Liver (tissue), 9 donors: ENCODE data around the gene CST9. TPM values are rescaled to one million over a fixed set of nuclear protein-coding genes. Genes with fewer than 3 reads are reported as not detected.

Experiments
- DNase-seq: peaks from one replicate; pipeline ENCODE4 v3.0.0-alpha.2; 2017; ENCODE audit warnings: low spot score
- H3K27ac ChIP-seq, 2 donors: one replicate each; pipeline ENCODE4 v1.7.0; 2013; ENCODE audit warnings: inconsistent platforms in 2 of 2, low read length in 2 of 2, control low read depth in 1 of 2, low read depth in 1 of 2, mild to moderate bottlenecking in 1 of 2
- H3K27me3 ChIP-seq, 4 donors: one replicate each; pipeline versions ENCODE4 v1.6.1 to v1.7.0; 2013; ENCODE audit warnings: low read length in 3 of 4, inconsistent platforms in 1 of 4, mild to moderate bottlenecking in 1 of 4, moderate library complexity in 1 of 4; ENCODE audit not compliant: control insufficient read depth in 4 of 4, insufficient read depth in 4 of 4
- H3K36me3 ChIP-seq, 4 donors: one replicate each; pipeline versions ENCODE4 v1.6.1 to v1.7.0; 2013; ENCODE audit warnings: low read length in 3 of 4, mild to moderate bottlenecking in 3 of 4, low read depth in 1 of 4, moderate library complexity in 1 of 4; ENCODE audit not compliant: control insufficient read depth in 4 of 4, insufficient read depth in 3 of 4
- H3K4me1 ChIP-seq, 4 donors: one replicate each; pipeline versions ENCODE4 v1.6.1 to v1.7.0; 2013; ENCODE audit warnings: low read length in 3 of 4, mild to moderate bottlenecking in 3 of 4, moderate library complexity in 1 of 4; ENCODE audit not compliant: control insufficient read depth in 4 of 4, insufficient read depth in 4 of 4
- H3K4me3 ChIP-seq, 3 donors: one replicate each; pipeline versions ENCODE4 v1.6.1 to v1.7.0; 2013; ENCODE audit warnings: low read length in 3 of 3, control low read depth in 1 of 3, low read depth in 1 of 3, mild to moderate bottlenecking in 1 of 3
- H3K9ac ChIP-seq, 2 donors: one replicate each; pipeline ENCODE4 v1.7.0; 2013; ENCODE audit warnings: low read length in 2 of 2, mild to moderate bottlenecking in 2 of 2, moderate library complexity in 2 of 2, control low read depth in 1 of 2, low read depth in 1 of 2
- H3K9me3 ChIP-seq, 4 donors: one replicate each; pipeline versions ENCODE4 v1.6.1 to v1.7.0; 2013; ENCODE audit warnings: low read length in 3 of 4; ENCODE audit not compliant: control insufficient read depth in 4 of 4
- EGR1 ChIP-seq, 2 donors: IDR thresholded peaks; 2 replicates each; pipeline ENCODE4 v1.6.1; 2016 to 2018; ENCODE audit warnings: antibody characterized with exemption in 2 of 2, low read depth in 2 of 2
- FOXA1 ChIP-seq: IDR thresholded peaks from 2 replicates; pipeline ENCODE4 v1.6.1; 2016; ENCODE audit warnings: antibody characterized with exemption
- HNF4A ChIP-seq, 2 donors: conservative IDR thresholded peaks; 2 replicates each; pipeline ENCODE4 v1.6.1; 2016; ENCODE audit warnings: antibody characterized with exemption in 2 of 2, mild to moderate bottlenecking in 2 of 2
- HNF4G ChIP-seq: IDR thresholded peaks from 2 replicates; pipeline ENCODE4 v1.6.1; 2016; ENCODE audit warnings: antibody characterized with exemption
- NR2F2 ChIP-seq: IDR thresholded peaks from 2 replicates; pipeline ENCODE4 v1.6.1; 2016; ENCODE audit warnings: antibody characterized with exemption
- RAD21 ChIP-seq, 2 donors: IDR thresholded peaks; 2 replicates each; pipeline ENCODE4 v1.6.1; 2016; ENCODE audit warnings: antibody characterized with exemption in 2 of 2, mild to moderate bottlenecking in 2 of 2
- REST ChIP-seq: IDR thresholded peaks from 2 replicates; pipeline ENCODE4 v1.6.1; 2016; ENCODE audit warnings: antibody characterized with exemption, mild to moderate bottlenecking
- RXRA ChIP-seq, 2 donors: IDR thresholded peaks; 2 replicates each; pipeline ENCODE4 v1.6.1; 2017 to 2018; ENCODE audit warnings: antibody characterized with exemption in 2 of 2, mild to moderate bottlenecking in 1 of 2
- TAF1 ChIP-seq: conservative IDR thresholded peaks from 2 replicates; pipeline ENCODE4 v1.6.1; 2016; ENCODE audit warnings: antibody characterized with exemption, mild to moderate bottlenecking
- YY1 ChIP-seq: IDR thresholded peaks from 2 replicates; pipeline ENCODE4 v1.6.1; 2016; ENCODE audit warnings: antibody characterized with exemption, mild to moderate bottlenecking
- WGBS: extraction: QIAGEN DNeasy Blood & Tissue Kit; methylation state at CpG from one replicate; pipeline ENCODE4 v1.1.7; 2013; 5-methylcytosine and 5-hydroxymethylcytosine counted together
- polyA plus RNA-seq, 2 donors: library from polyadenylated mRNA; stranded (reverse) in 1 of 2; unstranded in 1 of 2; fragments of 200-250 nt in 1 of 2; fragments of >200 nt in 1 of 2; fragmentation: Nextera tagmentation in 1 of 2; extraction: Ambion mirVana in 1 of 2; gene quantifications; one replicate each; pipeline versions ENCODE4 v1.2.1 to v1.2.3, GENCODE V29; 2013 to 2015
- total RNA-seq, 2 donors: library from RNA; depleted of rRNA; stranded (reverse); fragments of >200 nt; gene quantifications; one replicate each; pipeline ENCODE4 v1.2.3, GENCODE V29; 2014
- TF ChIP-seq, protein P1 (sequence below): fragments of 150-350 bp; IDR thresholded peaks from 2 replicates; pipeline ENCODE4 v1.5.1; 2017; ENCODE audit warnings: improper control_type of control experiment, low read depth, low read length; ENCODE audit not compliant: missing input control
- TF ChIP-seq, protein P2 (sequence below): IDR thresholded peaks from 2 replicates; pipeline ENCODE4 v1.6.1; 2016; ENCODE audit warnings: antibody characterized with exemption
- donor health status: healthy.
- donor health status: healthy.
- donor health status: healthy.
- donor health status: healthy.
- donor health status: healthy.

CST9 gene
- total and polyA plus RNA-seq, 4 donors: not detected

DNA sequence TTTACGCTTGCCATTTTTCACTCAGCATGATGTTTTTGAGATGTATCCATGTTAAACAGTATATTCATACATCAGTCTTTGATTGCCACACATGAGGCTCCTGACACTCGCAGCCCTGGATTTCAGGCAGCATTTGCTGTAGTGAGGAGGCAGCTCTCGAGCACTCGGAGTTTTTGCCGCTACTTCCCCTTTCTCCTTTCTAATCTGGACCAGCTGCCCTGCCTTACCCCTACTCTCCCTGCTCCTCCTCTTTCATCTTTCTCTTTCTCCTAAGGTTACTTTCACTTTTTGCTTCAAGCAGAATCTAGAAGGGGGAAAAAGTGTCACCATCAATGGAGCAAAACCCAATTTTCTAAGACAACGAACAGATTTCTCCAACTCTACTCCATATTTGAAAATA is 37.9 kb upstream of the CST9 start:
- peaks cover 0 to 1% (median 0%) of the 10 kb centered on the region in 4 donors for H3K36me3 ChIP-seq
- H3K4me3 ChIP-seq: no peak overlapping the region
- H3K9me3 ChIP-seq: no peaks in the 10 kb centered on the region
- TF ChIP-seq YY1 (no peak), EGR1 (IDR thresholded peaks at IDR 0.05; ENCODE audit: low read depth in 2 of 2) (no peak), TAF1 (no peak), HNF4A (conservative IDR thresholded peaks at IDR 0.05) (no peak), HNF4G (no peak), NR2F2 (no peak), REST (no peak)
- TF ChIP-seq, protein P1, sequence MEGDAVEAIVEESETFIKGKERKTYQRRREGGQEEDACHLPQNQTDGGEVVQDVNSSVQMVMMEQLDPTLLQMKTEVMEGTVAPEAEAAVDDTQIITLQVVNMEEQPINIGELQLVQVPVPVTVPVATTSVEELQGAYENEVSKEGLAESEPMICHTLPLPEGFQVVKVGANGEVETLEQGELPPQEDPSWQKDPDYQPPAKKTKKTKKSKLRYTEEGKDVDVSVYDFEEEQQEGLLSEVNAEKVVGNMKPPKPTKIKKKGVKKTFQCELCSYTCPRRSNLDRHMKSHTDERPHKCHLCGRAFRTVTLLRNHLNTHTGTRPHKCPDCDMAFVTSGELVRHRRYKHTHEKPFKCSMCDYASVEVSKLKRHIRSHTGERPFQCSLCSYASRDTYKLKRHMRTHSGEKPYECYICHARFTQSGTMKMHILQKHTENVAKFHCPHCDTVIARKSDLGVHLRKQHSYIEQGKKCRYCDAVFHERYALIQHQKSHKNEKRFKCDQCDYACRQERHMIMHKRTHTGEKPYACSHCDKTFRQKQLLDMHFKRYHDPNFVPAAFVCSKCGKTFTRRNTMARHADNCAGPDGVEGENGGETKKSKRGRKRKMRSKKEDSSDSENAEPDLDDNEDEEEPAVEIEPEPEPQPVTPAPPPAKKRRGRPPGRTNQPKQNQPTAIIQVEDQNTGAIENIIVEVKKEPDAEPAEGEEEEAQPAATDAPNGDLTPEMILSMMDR: no peak
- TF ChIP-seq, protein P2, sequence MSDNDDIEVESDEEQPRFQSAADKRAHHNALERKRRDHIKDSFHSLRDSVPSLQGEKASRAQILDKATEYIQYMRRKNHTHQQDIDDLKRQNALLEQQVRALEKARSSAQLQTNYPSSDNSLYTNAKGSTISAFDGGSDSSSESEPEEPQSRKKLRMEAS: no peak
- 82% methylated on average over 6 of the region's 6 CpGs for WGBS
- H3K9ac ChIP-seq: no peak overlapping the region
- no peak overlapping the region for H3K27ac ChIP-seq
- DNase-seq: no peak
- peaks cover 0 to 4% (median 1%) of the 10 kb centered on the region in 4 donors for H3K4me1 ChIP-seq
- H3K27me3 ChIP-seq: no peaks in the 10 kb centered on the region

- H3K27ac ChIP-seq: no peak overlapping the region
- peaks cover 0 to 1% (median 0%) of the 10 kb centered on the region in 4 donors for H3K36me3 ChIP-seq
- H3K9ac ChIP-seq: no peak overlapping the region
- no peaks in the 10 kb centered on the region for H3K9me3 ChIP-seq
- TF ChIP-seq, protein P1: no peak
- peak in 1 of 2 donors; percentile 29 for TF ChIP-seq RXRA (IDR thresholded peaks at IDR 0.05)
- TF ChIP-seq RAD21 (IDR thresholded peaks at IDR 0.05): no peak
- TF ChIP-seq FOXA1: no peak
- peak; percentile 9 for TF ChIP-seq NR2F2
- H3K27me3 ChIP-seq: no peaks in the 10 kb centered on the region
- no peak for DNase-seq
- 70% methylated on average over 12 of the region's 12 CpGs for WGBS
- no peak overlapping the region for H3K4me3 ChIP-seq
- H3K4me1 ChIP-seq: peaks cover 0 to 4% (median 1%) of the 10 kb centered on the region in 4 donors
Observed at GRCh38 chr20:23641936-23642751, 36.4 kb upstream of the CST9 start.
